Kidney (tissue), 14 donors: ENCODE measurements around the gene DNASE1L3. TPM values are rescaled to one million over a fixed set of nuclear protein-coding genes. Genes with fewer than 3 reads are reported as not detected.

ENCODE experiments used
- DNase-seq, 5 donors: peaks; one replicate each; pipeline ENCODE4 v3.0.0-alpha.2; 2013 to 2020
- FAIRE-seq: peaks from 2 replicates; lab custom pipeline; 2012; peaks lifted over from hg19 to GRCh38; lab: Jason Lieb, UNC
- H3K27ac ChIP-seq, 2 donors: one replicate each; pipeline ENCODE4 v1.7.0; 2013; ENCODE audit warnings: low read depth in 2 of 2, low read length in 2 of 2, inconsistent platforms in 1 of 2
- H3K27me3 ChIP-seq: one replicate; pipeline ENCODE4 v1.7.1; 2013; ENCODE audit warnings: low read length, inconsistent platforms; ENCODE audit not compliant: control insufficient read depth, insufficient read depth
- H3K36me3 ChIP-seq, 3 donors: one replicate each; pipeline versions ENCODE4 v1.7.0 to v1.7.1; 2013; ENCODE audit warnings: low read length in 3 of 3, control low read depth in 1 of 3, inconsistent platforms in 1 of 3; ENCODE audit not compliant: insufficient read depth in 3 of 3, control insufficient read depth in 2 of 3
- H3K4me1 ChIP-seq, 3 donors: one replicate each; pipeline versions ENCODE4 v1.7.0 to v1.7.1; 2013; ENCODE audit warnings: low read length in 3 of 3, inconsistent platforms in 1 of 3, low read depth in 1 of 3; ENCODE audit not compliant: control insufficient read depth in 2 of 3, insufficient read depth in 2 of 3
- H3K4me3 ChIP-seq, 3 donors: one replicate each; pipeline versions ENCODE4 v1.7.0 to v1.8.1; 2013; ENCODE audit warnings: low read length in 3 of 3, control low read depth in 1 of 3, inconsistent platforms in 1 of 3
- H3K9ac ChIP-seq, 3 donors: one replicate each; pipeline versions ENCODE4 v1.7.0 to v1.7.1; 2013; ENCODE audit warnings: low read length in 3 of 3, control low read depth in 1 of 3, inconsistent platforms in 1 of 3
- H3K9me3 ChIP-seq, 3 donors: one replicate each; pipeline versions ENCODE4 v1.7.0 to v1.7.1; 2013; ENCODE audit warnings: low read length in 3 of 3, control low read depth in 1 of 3, inconsistent platforms in 1 of 3; ENCODE audit not compliant: control insufficient read depth in 2 of 3, insufficient read depth in 1 of 3
- CTCF ChIP-seq: IDR thresholded peaks from 3 replicates; pipeline ENCODE4 v1.5.1; 2012; ENCODE audit warnings: mild to moderate bottlenecking, moderate library complexity, borderline replicate concordance; ENCODE audit not compliant: insufficient read depth; ENCODE audit errors: extremely low read depth
- intact Hi-C: fragments of 100-400 bp; cut with DNase I; formaldehyde crosslinking; loops from one replicate; pipeline ENCODE4 v1.11.1; 2022
- polyA plus RNA-seq: library from polyadenylated mRNA; stranded (reverse); fragments of 350-450 nt; fragmentation: Illumina TruSeq; extraction: RNeasy Lipid Tissue Mini Kit (QIAGEN cat#74804); gene quantifications from one replicate; pipeline ENCODE4 v1.2.3, GENCODE V29; 2014; ENCODE audit warnings: low read depth, low replicate concordance; ENCODE audit not compliant: insufficient read depth
- total RNA-seq: library from RNA; stranded (reverse); fragmentation: NEBNext Ultra II Directional; extraction: Animal tissue kit (Norgen Biotek cat#: 25700); gene quantifications from one replicate; pipeline ENCODE4 v1.2.1, GENCODE V29; 2021
- donor health status: control.
- donor health status: control.
- donor health status: control.
- donor health status: control.
- donor health status: control.
- donor health status: DM: yes; HTN: yes; CAD: no.
- donor health status: Normal renal cell carcinoma (clear cell type).

DNASE1L3 gene
- total and polyA plus RNA-seq, 2 donors from 2014 or later, result 24.9 to 27.5 TPM

GRCh38 chr3:58144478-58145325, 66.1 kb downstream of the DNASE1L3 start:
- no peak for FAIRE-seq
- intact Hi-C loops, result no loop called here
- Histone ChIP-seq H3K27ac (no peak overlapping the region), H3K27me3 (no peaks in the 10 kb centered on the region), H3K4me1 (no peaks in the 10 kb centered on the region), H3K9ac (no peak overlapping the region), H3K4me3 (no peak overlapping the region), H3K9me3 (no peaks in the 10 kb centered on the region), H3K36me3 (peaks cover 16 to 68% (median 54%) of the 10 kb centered on the region in 3 donors)
- no peak for DNase-seq
- no peak for TF ChIP-seq CTCF

- no peak for TF ChIP-seq CTCF
- no peak overlapping the region for H3K4me3 ChIP-seq
- H3K9ac ChIP-seq, result no peak overlapping the region
- no peaks in the 10 kb centered on the region for H3K9me3 ChIP-seq
- no peaks in the 10 kb centered on the region for H3K27me3 ChIP-seq
- H3K4me1 ChIP-seq, result no peaks in the 10 kb centered on the region
- no peak overlapping the region for H3K27ac ChIP-seq
- peaks cover 13 to 67% (median 50%) of the 10 kb centered on the region in 3 donors for H3K36me3 ChIP-seq
- DNase-seq (peak in 1 of 5 donors; percentile 64), FAIRE-seq (no peak)
- intact Hi-C loops, result no loop called here
Measured at GRCh38 chr3:58143417-58144055, 67.2 kb downstream of the DNASE1L3 start.

Other genes starting within 250 kb of the DNASE1L3 start
- gene FLNB, start 202.6 kb downstream of the DNASE1L3 start, total RNA-seq, result 216 TPM
- 115 TPM for gene FLNB, start 202.6 kb downstream of the DNASE1L3 start, polyA plus RNA-seq
- gene ABHD6, start 26.8 kb upstream of the DNASE1L3 start, total RNA-seq, result 10.2 TPM
- gene ABHD6, start 26.8 kb upstream of the DNASE1L3 start, polyA plus RNA-seq, result 21.4 TPM
- gene RPP14, start 95.3 kb upstream of the DNASE1L3 start, total RNA-seq, result 14.9 TPM
- gene RPP14, start 95.3 kb upstream of the DNASE1L3 start, polyA plus RNA-seq, result 12.0 TPM
- 7.8 TPM for gene HTD2, start 95.5 kb upstream of the DNASE1L3 start, total RNA-seq
- 6.4 TPM for gene HTD2, start 95.5 kb upstream of the DNASE1L3 start, polyA plus RNA-seq
- 24.8 TPM for gene PXK, start 121.9 kb upstream of the DNASE1L3 start, total RNA-seq
- 21.6 TPM for gene PXK, start 121.9 kb upstream of the DNASE1L3 start, polyA plus RNA-seq
- gene PDHB, start 222.9 kb upstream of the DNASE1L3 start, total RNA-seq, result 71.7 TPM
- gene PDHB, start 222.9 kb upstream of the DNASE1L3 start, polyA plus RNA-seq, result 138 TPM